Lower lobe of right lung (tissue), 2 donors: ENCODE measurements around the gene ANGEL1. TPM values are rescaled to one million over a fixed set of nuclear protein-coding genes. Genes with fewer than 3 reads are reported as not detected.

Source experiments
- ATAC-seq, 2 donors: fragments of 200-7000 bp; cut with Tn5 transposase; one replicate each; pipeline ENCODE4 v1.9.1; 2020 to 2022; ENCODE audit warnings: mild to moderate bottlenecking in 2 of 2, moderate library complexity in 2 of 2
- DNase-seq: peaks from one replicate; pipeline ENCODE4 v3.0.0-alpha.2; 2020
- H3K27ac ChIP-seq: fragments of 200-600 bp; one replicate; pipeline ENCODE4 v1.8.0; 2022
- H3K27me3 ChIP-seq: fragments of 200-600 bp; one replicate; pipeline ENCODE4 v1.8.0; 2022; ENCODE audit warnings: low read depth
- H3K36me3 ChIP-seq: fragments of 200-600 bp; one replicate; pipeline ENCODE4 v1.8.0; 2022; ENCODE audit warnings: mild to moderate bottlenecking
- H3K4me1 ChIP-seq: fragments of 200-600 bp; one replicate; pipeline ENCODE4 v1.8.0; 2022
- H3K4me3 ChIP-seq: fragments of 200-600 bp; one replicate; pipeline ENCODE4 v1.8.0; 2022; ENCODE audit warnings: mild to moderate bottlenecking
- H3K9me3 ChIP-seq: fragments of 200-600 bp; one replicate; pipeline ENCODE4 v1.8.0; 2022
- CTCF ChIP-seq: fragments of 200-600 bp; IDR thresholded peaks from one replicate; pipeline ENCODE4 v1.8.0; 2022; ENCODE audit warnings: antibody characterized with exemption, mild to moderate bottlenecking
- intact Hi-C: fragments of 100-400 bp; cut with DNase I; formaldehyde crosslinking; loops from one replicate; pipeline ENCODE4 v1.11.0; 2022
- total RNA-seq: library from RNA; stranded (reverse); fragmentation: NEBNext Ultra II Directional; extraction: Animal tissue kit (Norgen Biotek cat#: 25700); gene quantifications from one replicate; pipeline ENCODE4 v1.2.1, GENCODE V29; 2021
- donor health status: DM: no; HTN: yes; CAD: no; lungs with severe emphysema.

The ANGEL1 gene
- total RNA-seq, 1 donor from 2014 or later = 28.9 TPM

GRCh38 chr14:76814726-76815645, 2.3 kb upstream of the ANGEL1 start:
- peaks cover 5% of the 10 kb centered on the region for H3K27me3 ChIP-seq
- no peak overlapping the region for H3K4me3 ChIP-seq
- H3K27ac ChIP-seq = no peak overlapping the region
- no peak for TF ChIP-seq CTCF
- no peaks in the 10 kb centered on the region for H3K36me3 ChIP-seq
- intact Hi-C loops = no loop called here
- DNase-seq (no peak), ATAC-seq (no peak)
- H3K4me1 ChIP-seq = peaks cover 24% of the 10 kb centered on the region
- no peaks in the 10 kb centered on the region for H3K9me3 ChIP-seq

DNA sequence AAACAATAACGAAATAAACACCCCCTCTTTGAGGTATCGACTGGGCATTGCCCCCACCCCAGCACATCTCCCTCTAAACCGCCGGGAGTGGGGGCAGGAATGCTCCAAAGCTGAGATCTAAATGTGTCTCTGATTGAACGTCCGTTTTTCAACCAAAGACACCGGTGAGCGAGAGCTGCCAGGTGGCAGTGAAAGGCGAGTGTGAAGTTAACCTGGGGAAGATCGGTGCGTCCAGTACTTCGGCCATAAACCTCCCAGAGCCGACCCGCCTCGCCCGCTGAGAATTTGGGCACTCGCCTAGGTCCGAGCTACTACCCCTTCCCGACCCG, 625 bp downstream of the ANGEL1 start:
- DNase-seq = no peak

DNA sequence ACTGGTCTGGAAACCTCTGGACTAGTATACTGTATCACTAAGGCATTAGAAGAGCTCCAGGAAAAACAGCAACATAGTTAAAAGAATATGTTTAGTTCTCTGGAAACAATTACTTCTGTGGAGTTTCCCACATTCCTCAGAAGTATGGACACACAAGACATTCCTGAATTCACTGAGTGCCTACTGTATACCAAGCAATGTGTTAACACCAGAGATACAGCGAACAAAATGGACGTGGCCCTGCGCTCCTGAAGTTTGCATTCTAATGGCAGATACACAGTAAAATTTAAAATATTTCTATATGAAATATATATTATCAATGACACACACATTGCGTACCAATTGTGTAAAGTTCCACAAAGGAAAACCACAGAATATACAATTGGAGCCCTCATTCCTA, 1.1 kb downstream of the ANGEL1 start:
- Histone ChIP-seq H3K36me3 (peaks cover 24% of the 10 kb centered on the region), H3K27ac (peak overlapping the region; percentile 93), H3K9me3 (no peaks in the 10 kb centered on the region), H3K4me3 (peak overlapping the region; percentile 81), H3K27me3 (no peaks in the 10 kb centered on the region), H3K4me1 (peaks cover 25% of the 10 kb centered on the region)
- TF ChIP-seq CTCF = no peak
- ATAC-seq (no peak), DNase-seq (no peak)
- intact Hi-C loops = no loop called here

More for the DNA sequence above, 625 bp downstream of the ANGEL1 start:
- intact Hi-C loops = no loop called here
- Histone ChIP-seq H3K4me3 (peak overlapping the region; percentile 81), H3K27me3 (no peaks in the 10 kb centered on the region), H3K27ac (peak overlapping the region; percentile 93), H3K9me3 (no peaks in the 10 kb centered on the region), H3K36me3 (peaks cover 19% of the 10 kb centered on the region), H3K4me1 (peaks cover 25% of the 10 kb centered on the region)
- no peak for TF ChIP-seq CTCF
- ATAC-seq = peak in 1 of 2 donors; percentile 50

GRCh38 chr14:76810953-76811400, 1.7 kb downstream of the ANGEL1 start:
- peak overlapping the region; percentile 93 for H3K27ac ChIP-seq
- peaks cover 25% of the 10 kb centered on the region for H3K4me1 ChIP-seq
- intact Hi-C loops = no loop called here
- no peaks in the 10 kb centered on the region for H3K9me3 ChIP-seq
- no peaks in the 10 kb centered on the region for H3K27me3 ChIP-seq
- DNase-seq (no peak), ATAC-seq (peak; percentile 13 to 29)
- peak overlapping the region; percentile 81 for H3K4me3 ChIP-seq
- H3K36me3 ChIP-seq = peaks cover 30% of the 10 kb centered on the region
- peak; percentile 44 for TF ChIP-seq CTCF

DNA sequence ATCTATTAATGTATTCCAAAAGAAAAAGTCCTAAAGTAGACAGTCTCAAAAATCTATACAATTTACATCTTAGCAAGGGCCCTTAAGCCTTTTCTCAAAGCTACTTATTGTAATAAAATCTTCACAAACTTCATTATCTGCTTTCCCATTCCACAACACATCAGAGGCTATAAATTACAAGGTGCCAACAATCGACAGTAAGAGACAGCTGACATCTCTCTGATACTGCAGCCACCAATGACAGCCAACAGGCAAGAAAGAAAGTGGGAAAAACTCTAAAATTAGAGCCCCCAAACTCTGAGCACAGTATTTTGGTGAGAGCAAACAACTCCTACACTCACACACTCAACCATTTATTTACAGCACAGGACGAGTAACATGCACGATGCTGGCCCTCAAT, 2.2 kb downstream of the ANGEL1 start:
- intact Hi-C loops = no loop called here
- Histone ChIP-seq H3K27ac (peak overlapping the region; percentile 93), H3K9me3 (no peaks in the 10 kb centered on the region), H3K36me3 (peaks cover 35% of the 10 kb centered on the region), H3K4me1 (peaks cover 25% of the 10 kb centered on the region), H3K4me3 (peak overlapping the region; percentile 81), H3K27me3 (no peaks in the 10 kb centered on the region)
- ATAC-seq (no peak), DNase-seq (no peak)
- no peak for TF ChIP-seq CTCF
